Natural killer cell (primary cell): ENCODE results near the gene PSMB4. TPM values are rescaled to one million over a fixed set of nuclear protein-coding genes. Genes with fewer than 3 reads are reported as not detected.
A peak's percentile ranks its signal among the peaks of the same experiment; 100 is the strongest.
"Not testable (repeated sequence)": the region's sequence is repeated elsewhere in the genome, so short reads cannot be mapped to it uniquely, and the experiment has no call there.

Experiments
- ATAC-seq, 3 donors: fragments of 150-1000 bp in 2 of 3; fragments of 200-7000 bp in 1 of 3; cut with Tn5 transposase; 1 replicate in 1 of 3; 2 replicates in 2 of 3; pipeline ENCODE4 v1.10.0; 2021; ENCODE audit warnings: mild to moderate bottlenecking in 2 of 3, moderate library complexity in 2 of 3
- DNase-seq, 2 donors: peaks; one replicate each; pipeline versions ENCODE4 v3.0.0 to v3.0.0-alpha.2; 2013 to 2021; ENCODE audit warnings: mixed read lengths in 1 of 2
- H3K27ac ChIP-seq: one replicate; pipeline ENCODE4 v1.5.1; 2013; ENCODE audit warnings: mild to moderate bottlenecking, low read length
- H3K27me3 ChIP-seq: one replicate; pipeline ENCODE4 v1.6.1; 2013; ENCODE audit warnings: low read length; ENCODE audit not compliant: control insufficient read depth, insufficient read depth
- H3K36me3 ChIP-seq: one replicate; pipeline ENCODE4 v1.6.1; 2013; ENCODE audit warnings: low read length; ENCODE audit not compliant: control insufficient read depth, insufficient read depth
- H3K4me1 ChIP-seq: one replicate; pipeline ENCODE4 v1.6.1; 2013; ENCODE audit warnings: low read length; ENCODE audit not compliant: control insufficient read depth, insufficient read depth
- H3K4me3 ChIP-seq: one replicate; pipeline ENCODE4 v1.5.1; 2013; ENCODE audit warnings: low read length
- H3K9me3 ChIP-seq: one replicate; pipeline ENCODE4 v1.6.1; 2013; ENCODE audit warnings: low read length; ENCODE audit not compliant: control insufficient read depth, insufficient read depth
- H3K27ac Mint-ChIP-seq, 2 donors: one replicate each; pipeline ENCODE4 v1.8.0; 2022; ENCODE audit warnings: mild to moderate bottlenecking in 2 of 2, mixed read lengths in 2 of 2, moderate library complexity in 1 of 2
- H3K27me3 Mint-ChIP-seq, 2 donors: one replicate each; pipeline ENCODE4 v1.8.0; 2022; ENCODE audit warnings: low read depth in 2 of 2, mixed read lengths in 2 of 2
- H3K36me3 Mint-ChIP-seq: one replicate; pipeline ENCODE4 v1.8.0; 2022; ENCODE audit warnings: mixed read lengths
- H3K4me1 Mint-ChIP-seq, 2 donors: one replicate each; pipeline ENCODE4 v1.8.0; 2022; ENCODE audit warnings: mixed read lengths in 2 of 2
- H3K4me3 Mint-ChIP-seq: one replicate; pipeline ENCODE4 v1.8.0; 2022; ENCODE audit warnings: mild to moderate bottlenecking, moderate library complexity, mixed read lengths
- H3K9me3 Mint-ChIP-seq, 2 donors: one replicate each; pipeline ENCODE4 v1.8.0; 2022; ENCODE audit warnings: mixed read lengths in 2 of 2
- WGBS: methylation state at CpG from one replicate; pipeline ENCODE4 v1.1.7; 2013; ENCODE audit warnings: missing lambda C conversion rate; ENCODE audit not compliant: insufficient coverage; 5-methylcytosine and 5-hydroxymethylcytosine counted together
- intact Hi-C: fragments of 100-400 bp; cut with micrococcal nuclease; formaldehyde crosslinking; loops from one replicate; pipeline ENCODE4 v1.14.2; 2022
- total RNA-seq, 4 donors: library from RNA; stranded (reverse); fragments of 120-200 nt in 1 of 4; gene quantifications; one replicate each; pipeline versions ENCODE4 v1.2.3 to v1.2.4, GENCODE V29; 2013 to 2022
- TF ChIP-seq, protein P1 (sequence below): fragments of 200-600 bp; IDR thresholded peaks from one replicate; pipeline ENCODE4 v1.8.0; 2022; ENCODE audit warnings: antibody characterized with exemption

Gene PSMB4
- total RNA-seq, 3 donors from 2014 or later (not counting 1 experiment from before 2014, with no cell fraction given), result 291 to 313 (median 297) TPM

DNA sequence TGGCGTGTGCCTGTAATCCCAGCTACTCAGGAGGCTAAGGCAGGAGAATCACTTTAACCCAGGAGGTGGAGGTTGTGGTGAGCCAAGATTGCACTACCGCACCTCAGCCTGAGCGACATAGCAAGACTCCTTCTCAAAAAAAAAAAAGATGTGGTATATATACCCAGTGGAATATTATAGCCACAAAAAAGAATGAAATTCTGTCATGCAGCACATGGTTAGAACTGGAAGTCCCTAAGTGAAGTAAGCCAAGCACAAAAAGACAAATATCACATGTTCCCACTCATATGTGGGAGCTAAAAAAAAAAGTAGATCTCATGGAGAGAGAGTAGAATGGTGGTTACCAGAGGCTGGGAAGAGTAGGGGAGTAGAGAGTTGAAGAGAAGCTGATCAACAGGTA is 18.7 kb downstream of the PSMB4 start:
- TF ChIP-seq, protein P1, sequence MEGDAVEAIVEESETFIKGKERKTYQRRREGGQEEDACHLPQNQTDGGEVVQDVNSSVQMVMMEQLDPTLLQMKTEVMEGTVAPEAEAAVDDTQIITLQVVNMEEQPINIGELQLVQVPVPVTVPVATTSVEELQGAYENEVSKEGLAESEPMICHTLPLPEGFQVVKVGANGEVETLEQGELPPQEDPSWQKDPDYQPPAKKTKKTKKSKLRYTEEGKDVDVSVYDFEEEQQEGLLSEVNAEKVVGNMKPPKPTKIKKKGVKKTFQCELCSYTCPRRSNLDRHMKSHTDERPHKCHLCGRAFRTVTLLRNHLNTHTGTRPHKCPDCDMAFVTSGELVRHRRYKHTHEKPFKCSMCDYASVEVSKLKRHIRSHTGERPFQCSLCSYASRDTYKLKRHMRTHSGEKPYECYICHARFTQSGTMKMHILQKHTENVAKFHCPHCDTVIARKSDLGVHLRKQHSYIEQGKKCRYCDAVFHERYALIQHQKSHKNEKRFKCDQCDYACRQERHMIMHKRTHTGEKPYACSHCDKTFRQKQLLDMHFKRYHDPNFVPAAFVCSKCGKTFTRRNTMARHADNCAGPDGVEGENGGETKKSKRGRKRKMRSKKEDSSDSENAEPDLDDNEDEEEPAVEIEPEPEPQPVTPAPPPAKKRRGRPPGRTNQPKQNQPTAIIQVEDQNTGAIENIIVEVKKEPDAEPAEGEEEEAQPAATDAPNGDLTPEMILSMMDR, result no peak
- H3K4me1 ChIP-seq, result no peaks in the 10 kb centered on the region
- no peaks in the 10 kb centered on the region for H3K27me3 Mint-ChIP-seq
- no peak overlapping the region for H3K4me3 ChIP-seq
- no peaks in the 10 kb centered on the region for H3K9me3 ChIP-seq
- peak overlapping the region in 1 of 2 donors; percentile 8 for H3K27ac Mint-ChIP-seq
- intact Hi-C loops, result no loop called here
- ATAC-seq (no peak), DNase-seq (no peak)
- H3K4me1 Mint-ChIP-seq, result no peaks in the 10 kb centered on the region
- 85% methylated on average over 3 of the region's 3 CpGs for WGBS
- H3K27ac ChIP-seq, result no peak overlapping the region
- no peak overlapping the region for H3K4me3 Mint-ChIP-seq
- H3K9me3 Mint-ChIP-seq, result no peaks in the 10 kb centered on the region
- H3K36me3 Mint-ChIP-seq, result peaks cover 3% of the 10 kb centered on the region
- H3K27me3 ChIP-seq, result no peaks in the 10 kb centered on the region
- peaks cover 43% of the 10 kb centered on the region for H3K36me3 ChIP-seq

DNA sequence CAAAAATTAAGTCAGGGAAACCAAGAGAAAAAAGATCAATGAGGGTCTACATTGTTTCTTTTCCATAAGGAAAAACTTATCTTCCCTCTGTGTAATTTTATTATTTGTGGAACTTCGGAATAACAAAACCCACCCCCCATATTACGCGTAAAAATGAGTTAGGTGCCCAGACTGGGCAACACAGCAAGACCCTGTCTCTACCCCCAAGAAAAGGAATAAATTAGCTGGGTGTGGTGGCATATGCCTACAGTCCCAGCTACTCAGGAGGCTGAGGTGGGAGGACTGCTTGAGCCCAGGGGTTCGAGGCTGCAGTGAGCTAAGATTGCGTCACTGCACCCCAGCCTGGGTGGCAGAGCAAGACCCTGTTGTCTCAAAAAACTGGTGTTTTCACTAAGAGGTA is 20.4 kb downstream of the PSMB4 start:
- Histone ChIP-seq H3K4me1 (no peaks in the 10 kb centered on the region), H3K36me3 (peaks cover 52% of the 10 kb centered on the region), H3K27ac (no peak overlapping the region), H3K9me3 (no peaks in the 10 kb centered on the region), H3K27me3 (no peaks in the 10 kb centered on the region), H3K4me3 (no peak overlapping the region)
- Mint-ChIP-seq H3K9me3 (no peaks in the 10 kb centered on the region), H3K36me3 (peaks cover 12% of the 10 kb centered on the region), H3K4me1 (no peaks in the 10 kb centered on the region), H3K27ac (no peak overlapping the region), H3K4me3 (no peak overlapping the region), H3K27me3 (no peaks in the 10 kb centered on the region)
- DNase-seq (no peak), ATAC-seq (no peak)
- TF ChIP-seq, protein P1, result no peak
- 97% methylated on average over 2 of the region's 5 CpGs for WGBS
- intact Hi-C loops, result no loop called here

DNA sequence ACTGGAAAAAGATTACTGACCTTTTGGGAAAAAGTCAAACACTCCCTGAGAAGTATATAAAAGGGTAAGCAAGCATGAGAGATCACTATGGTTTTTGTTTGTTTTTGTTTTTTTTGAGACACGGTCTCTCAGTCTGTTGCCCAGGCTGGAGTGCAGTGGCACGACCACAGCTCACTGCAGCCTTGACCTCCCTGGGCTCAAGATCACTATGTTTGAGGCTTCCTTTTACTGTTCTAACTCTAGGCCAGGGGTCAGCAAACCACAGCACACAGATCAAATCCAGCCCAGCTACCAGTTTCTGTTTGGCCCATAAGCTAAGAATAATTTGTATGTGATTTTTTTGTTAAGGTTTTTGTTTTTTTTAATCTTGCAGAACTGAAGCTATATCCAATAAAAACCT is 25.7 kb downstream of the PSMB4 start:
- TF ChIP-seq, protein P1, result no peak
- Mint-ChIP-seq H3K27me3 (no peaks in the 10 kb centered on the region), H3K4me3 (no peak overlapping the region), H3K4me1 (no peaks in the 10 kb centered on the region), H3K27ac (no peak overlapping the region), H3K9me3 (no peaks in the 10 kb centered on the region), H3K36me3 (peaks cover 12% of the 10 kb centered on the region)
- H3K27me3 ChIP-seq, result no peaks in the 10 kb centered on the region
- ATAC-seq, result no peak
- H3K4me3 ChIP-seq, result no peak overlapping the region
- H3K9me3 ChIP-seq, result no peaks in the 10 kb centered on the region
- H3K4me1 ChIP-seq, result no peaks in the 10 kb centered on the region
- intact Hi-C loops, result no loop called here
- H3K36me3 ChIP-seq, result peaks cover 81% of the 10 kb centered on the region
- DNase-seq, result no peak
- H3K27ac ChIP-seq, result no peak overlapping the region
- WGBS, result 67% methylated on average over 2 of the region's 2 CpGs

DNA sequence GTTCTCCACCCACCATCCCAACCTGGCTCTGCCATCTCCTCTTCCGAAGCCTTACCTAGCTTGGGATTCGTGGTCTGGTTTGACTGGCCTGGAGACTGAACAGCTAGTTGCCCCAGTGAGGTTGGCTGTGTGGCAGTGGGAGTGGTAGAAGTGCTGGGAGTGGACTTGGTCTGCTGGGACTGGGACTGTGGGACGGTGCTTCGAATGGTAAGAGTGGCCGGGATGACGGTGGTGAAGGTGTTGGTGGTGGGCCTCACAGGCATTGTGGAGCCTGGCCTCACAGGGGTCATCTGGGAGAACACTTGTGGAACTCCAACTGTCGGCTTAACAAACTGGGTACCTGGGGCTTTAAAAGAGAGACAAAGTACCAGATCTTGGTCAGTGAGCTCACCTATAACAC is 28.7 kb downstream of the PSMB4 start:
- Histone ChIP-seq H3K4me3 (no peak overlapping the region), H3K9me3 (no peaks in the 10 kb centered on the region), H3K36me3 (peaks cover 63% of the 10 kb centered on the region), H3K4me1 (no peaks in the 10 kb centered on the region), H3K27me3 (no peaks in the 10 kb centered on the region), H3K27ac (no peak overlapping the region)
- intact Hi-C loops, result no loop called here
- DNase-seq (no peak), ATAC-seq (no peak)
- Mint-ChIP-seq H3K4me1 (no peaks in the 10 kb centered on the region), H3K4me3 (no peak overlapping the region), H3K27me3 (no peaks in the 10 kb centered on the region), H3K36me3 (peaks cover 10% of the 10 kb centered on the region), H3K27ac (no peak overlapping the region), H3K9me3 (no peaks in the 10 kb centered on the region)
- TF ChIP-seq, protein P1, result no peak
- 99% methylated on average over 7 of the region's 7 CpGs for WGBS

DNA sequence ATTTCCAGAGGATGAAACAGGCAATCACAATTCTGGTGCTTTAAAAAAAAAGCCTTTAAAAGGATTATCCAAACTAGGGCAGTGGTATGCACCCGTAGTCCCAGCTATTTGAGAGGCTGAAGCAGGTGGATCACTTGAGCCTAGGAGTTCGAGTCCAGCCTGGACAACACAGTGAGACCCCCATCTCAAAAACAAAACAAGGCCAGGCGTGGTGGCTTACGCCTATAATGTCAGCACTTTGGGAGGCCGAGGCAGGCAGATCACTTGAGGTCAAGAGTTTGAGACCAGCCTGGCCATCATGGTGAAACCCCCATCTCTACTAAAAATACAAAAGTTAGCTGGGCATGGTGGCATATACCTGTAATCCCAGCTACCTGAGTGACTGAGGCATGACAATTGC is 34.5 kb downstream of the PSMB4 start:
- DNase-seq, H3K27ac ChIP-seq, H3K27ac Mint-ChIP-seq, H3K36me3 Mint-ChIP-seq, H3K27me3 ChIP-seq, H3K9me3 ChIP-seq, H3K4me3 ChIP-seq, ATAC-seq, H3K4me3 Mint-ChIP-seq, intact Hi-C loops, H3K27me3 Mint-ChIP-seq, H3K9me3 Mint-ChIP-seq: not testable (repeated sequence)
- Histone ChIP-seq H3K36me3 (peaks cover 15% of the 10 kb centered on the region), H3K4me1 (peaks cover 18% of the 10 kb centered on the region)
- H3K4me1 Mint-ChIP-seq, result peaks cover 28 to 30% of the 10 kb centered on the region in 2 donors
- 100% methylated on average over 5 of the region's 5 CpGs for WGBS
